GM19043 (cell line): ENCODE data around the gene COX6B2.

ENCODE experiments used
- ATAC-seq: cut with Tn5 transposase; IDR thresholded peaks from one replicate; pipeline ENCODE4 v1.9.1; 2021; ENCODE audit warnings: low read depth; ENCODE audit not compliant: unreplicated experiment

COX6B2 gene

DNA sequence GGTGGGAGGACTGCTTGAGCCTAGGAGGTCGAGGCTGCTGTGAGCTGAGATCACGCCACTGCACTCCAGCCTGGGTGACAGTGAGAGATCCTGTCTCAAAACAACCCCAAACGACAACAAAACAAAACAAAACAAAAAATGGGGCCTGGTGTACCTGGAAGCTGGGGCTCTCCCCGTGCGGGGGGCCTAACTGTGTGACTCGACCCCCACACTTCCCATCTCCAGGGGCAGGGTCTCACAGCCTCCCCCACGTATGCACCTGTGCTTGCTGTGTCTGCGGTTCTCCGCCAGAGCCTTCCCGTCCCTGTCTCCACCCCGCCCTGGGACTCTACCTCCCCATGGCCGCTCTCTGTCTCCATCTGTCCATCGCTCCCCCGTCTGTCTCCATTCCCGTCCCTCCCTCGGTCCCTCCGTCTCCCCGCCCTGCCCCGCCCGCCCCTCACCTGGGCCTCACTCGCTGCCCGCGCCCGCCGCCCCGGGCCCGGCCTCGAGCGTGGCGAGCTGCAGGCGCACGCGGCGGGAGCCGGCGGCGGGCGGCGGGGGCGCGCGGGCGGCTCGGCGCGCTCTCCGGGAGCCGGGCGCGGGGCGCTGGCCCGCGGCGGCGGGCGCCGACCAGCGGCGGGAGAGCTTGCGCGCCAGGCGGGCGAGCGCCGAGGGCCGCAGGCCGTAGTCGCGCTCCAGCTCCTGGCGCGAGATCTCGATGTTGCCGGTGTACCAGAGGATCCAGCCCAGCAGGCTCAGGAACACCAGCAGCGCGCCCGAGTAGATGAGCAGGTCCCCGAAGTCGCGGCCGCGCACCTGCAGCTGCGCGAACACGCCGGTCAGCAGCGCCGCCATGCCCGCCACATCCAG is 29.0 kb upstream of the COX6B2 start:
- ATAC-seq: no peak

DNA sequence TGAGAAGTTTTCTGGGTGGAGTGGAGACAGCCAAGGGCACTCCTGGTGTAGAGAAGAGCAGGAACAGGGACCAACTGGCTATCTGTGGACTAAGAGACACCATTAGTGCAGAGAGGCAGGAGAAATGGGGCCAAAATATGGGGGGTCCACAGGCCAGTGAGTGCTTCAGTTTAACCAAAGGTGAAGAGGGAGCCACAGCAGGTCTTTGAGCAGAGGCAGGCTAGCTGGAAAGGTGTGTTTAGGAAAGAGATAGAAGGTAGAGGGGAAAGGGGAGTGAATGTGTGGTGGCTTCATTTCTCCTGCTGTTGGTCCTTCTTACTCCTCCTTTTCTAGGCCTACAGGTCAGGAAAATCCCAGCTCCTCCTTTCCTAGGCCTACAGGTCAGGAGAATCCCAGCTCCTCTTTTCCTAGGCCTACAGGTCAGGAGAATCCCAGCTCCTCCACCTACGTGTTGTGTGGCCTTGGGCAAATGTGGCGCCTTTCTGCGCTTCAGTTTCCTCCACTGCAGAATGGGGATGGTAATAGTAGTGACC is 28.1 kb upstream of the COX6B2 start:
- ATAC-seq: no peak

DNA sequence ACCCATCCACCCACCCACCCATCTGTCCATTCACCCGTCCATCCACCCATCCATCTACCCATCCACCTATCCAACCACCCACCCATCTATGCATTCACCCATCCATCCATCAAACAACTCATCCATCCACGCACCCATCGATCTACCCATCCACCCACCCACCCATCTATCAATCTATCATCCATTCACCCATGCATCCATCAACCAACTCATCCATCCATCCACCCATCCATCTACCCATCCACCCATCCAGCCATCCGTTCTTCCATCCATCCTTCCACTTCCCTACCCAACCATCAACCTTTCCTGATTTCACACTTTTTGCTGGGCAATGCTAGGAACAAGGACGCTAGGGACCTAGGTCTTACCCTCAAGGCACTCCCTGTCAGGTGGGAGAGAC is 27.5 kb upstream of the COX6B2 start:
- ATAC-seq: no peak

DNA sequence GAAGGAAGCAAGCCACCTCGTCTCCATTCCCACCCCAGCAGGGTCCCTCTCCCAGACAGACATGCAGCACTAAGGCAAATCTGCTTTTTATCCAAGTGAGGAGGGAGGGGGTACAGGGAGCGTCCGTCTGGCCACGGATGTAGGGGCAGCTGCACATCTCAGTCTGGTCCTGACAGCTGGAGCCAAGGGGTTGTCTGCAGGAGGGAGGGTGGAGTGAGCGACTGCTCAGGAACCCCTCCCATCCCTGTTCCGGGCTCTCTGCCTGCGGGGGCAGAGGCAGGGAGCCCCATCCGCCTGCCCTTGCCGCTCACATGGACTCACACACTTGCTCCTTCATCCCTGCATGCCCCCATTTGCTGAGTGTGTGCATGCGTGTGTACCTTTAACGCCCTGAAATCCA is 24.7 kb upstream of the COX6B2 start:
- ATAC-seq: no peak

DNA sequence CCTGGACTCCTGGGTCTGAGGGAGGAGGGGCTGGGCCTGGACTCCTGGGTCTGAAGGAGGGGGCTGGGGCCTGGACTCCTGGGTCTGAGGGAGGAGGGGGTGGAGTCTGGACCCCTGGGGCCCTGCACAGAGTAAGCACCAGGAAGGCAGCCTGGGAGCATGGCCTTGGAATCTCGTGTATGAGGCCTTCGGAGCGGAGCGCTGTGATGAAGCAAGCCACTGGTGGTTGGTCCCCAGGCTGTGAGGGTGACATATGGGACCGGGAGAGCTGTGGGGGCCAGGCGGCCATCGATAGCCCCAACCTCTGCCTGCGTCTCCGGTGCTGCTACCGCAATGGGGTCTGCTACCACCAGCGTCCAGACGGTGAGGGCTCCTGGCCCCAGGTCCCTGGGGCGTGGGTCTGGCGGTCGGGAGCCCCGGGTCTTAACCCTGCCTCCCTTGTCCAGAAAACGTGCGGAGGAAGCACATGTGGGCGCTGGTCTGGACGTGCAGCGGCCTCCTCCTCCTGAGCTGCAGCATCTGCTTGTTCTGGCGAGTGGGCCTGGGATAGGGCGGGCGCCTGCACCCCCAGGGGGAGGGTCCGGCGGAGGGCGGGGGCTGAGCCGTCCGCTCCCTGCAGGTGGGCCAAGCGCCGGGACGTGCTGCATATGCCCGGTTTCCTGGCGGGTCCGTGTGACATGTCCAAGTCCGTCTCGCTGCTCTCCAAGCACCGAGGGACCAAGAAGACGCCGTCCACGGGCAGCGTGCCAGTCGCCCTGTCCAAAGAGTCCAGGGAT is 23.0 kb upstream of the COX6B2 start:
- ATAC-seq: no peak

DNA sequence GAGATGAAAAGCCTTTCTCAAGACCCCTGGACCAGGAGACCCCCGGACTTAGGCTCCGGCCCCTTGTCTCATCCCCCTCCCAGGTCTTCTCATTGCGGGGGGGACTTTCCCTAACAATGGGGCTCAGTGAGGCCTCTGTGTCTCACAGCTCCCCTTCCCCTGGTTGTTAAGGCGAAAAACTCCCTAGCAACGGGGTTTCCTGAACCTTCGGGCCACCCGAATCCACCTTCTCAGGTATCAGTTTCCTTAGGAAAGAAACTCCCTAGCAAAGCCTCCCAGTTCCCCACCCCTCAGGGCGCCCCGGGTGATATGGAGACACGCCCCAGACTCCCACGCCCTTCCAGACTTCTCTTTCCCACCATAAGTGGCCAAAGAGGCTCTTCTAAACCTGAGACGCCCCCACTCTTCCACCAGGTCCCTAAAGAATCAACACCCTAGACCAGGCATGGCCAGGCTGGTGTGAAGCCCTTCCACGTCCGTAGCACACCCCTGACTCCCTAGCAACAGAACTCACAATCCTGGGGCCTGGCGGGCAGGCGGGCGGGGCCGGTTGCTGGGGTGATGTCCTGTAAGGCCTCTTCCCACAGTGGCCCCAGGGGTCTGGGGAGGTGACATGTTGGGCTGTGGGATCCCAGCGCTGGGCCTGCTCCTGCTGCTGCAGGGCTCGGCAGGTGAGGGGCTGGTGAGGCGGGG is 21.9 kb upstream of the COX6B2 start, which contains the start of gene TMEM190:
TSS of gene TMEM190 (plus strand) at position 586 of the 693 bp plus-strand sequence. CDS start at position 614, 28 bp downstream.
- no peak for ATAC-seq

DNA sequence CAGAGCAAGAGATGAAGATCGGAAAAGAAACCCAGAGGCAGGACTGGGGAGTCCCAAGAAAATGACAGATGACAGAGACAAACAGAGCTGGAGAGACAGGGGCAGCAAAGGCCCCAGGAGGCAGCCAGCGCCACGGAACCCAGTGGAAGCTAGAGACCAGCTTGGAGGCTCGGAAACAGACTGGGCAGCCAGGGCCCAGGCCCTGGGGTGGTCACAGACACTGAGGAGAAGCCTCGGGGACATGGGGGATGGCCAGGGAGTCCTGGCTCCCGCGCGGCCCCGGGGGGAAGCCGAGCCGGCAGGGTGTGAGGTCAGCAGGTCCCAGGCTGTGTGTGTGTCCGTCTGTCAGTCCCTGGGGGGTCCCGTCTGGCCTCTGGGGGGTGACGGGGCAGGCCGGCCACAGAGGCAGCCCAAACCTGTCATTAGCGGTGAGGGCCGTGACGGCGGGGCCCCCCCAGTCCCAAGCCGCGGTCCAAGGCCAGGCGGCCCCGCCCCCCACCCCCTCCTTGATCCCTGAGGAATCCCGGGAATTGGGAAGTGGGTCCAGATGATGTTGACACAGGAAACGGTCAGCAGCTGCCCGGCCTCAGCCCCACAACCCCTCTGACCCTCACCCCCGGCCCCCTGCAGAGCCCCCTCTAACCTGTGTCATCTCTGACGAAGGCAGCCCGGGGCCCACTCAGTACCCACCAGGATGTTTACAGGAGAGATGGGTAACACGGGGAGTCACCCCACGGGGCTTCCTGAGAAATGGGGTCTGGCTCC is 19.7 kb upstream of the COX6B2 start:
- ATAC-seq: no peak

DNA sequence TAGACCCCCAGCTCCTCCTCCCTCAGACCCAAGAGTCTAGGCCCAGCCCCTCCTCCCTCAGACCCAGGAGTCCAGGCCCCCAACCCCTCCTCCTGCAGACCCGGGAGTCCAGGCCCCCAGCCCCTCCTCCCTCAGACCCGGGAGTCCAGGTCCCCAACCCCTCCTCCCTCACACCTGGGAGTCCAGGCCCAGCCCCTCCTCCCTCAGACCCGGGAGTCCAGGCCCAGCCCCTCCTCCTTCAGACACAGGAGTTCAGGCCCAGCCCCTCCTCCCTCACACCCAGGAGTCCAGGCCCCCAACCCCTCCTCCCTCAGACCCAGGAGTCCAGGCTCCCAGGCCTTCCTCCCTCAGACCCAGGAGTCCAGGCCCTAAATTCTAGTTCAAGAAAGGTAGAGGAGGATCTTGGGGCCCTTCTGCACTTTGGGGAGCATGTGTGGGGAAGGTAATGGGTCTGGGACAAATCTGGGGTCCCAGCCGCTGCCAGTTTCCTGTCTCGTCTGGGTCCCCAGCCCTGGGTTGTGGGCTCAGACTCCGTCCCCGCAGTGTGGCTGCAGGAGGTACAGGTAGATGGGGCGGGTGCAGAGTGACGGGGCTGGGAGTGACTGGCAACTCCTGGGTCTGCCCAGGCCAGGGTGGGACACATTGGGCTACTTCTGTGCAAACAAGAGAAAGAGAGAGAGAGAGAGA is 18.9 kb upstream of the COX6B2 start:
- ATAC-seq: no peak

DNA sequence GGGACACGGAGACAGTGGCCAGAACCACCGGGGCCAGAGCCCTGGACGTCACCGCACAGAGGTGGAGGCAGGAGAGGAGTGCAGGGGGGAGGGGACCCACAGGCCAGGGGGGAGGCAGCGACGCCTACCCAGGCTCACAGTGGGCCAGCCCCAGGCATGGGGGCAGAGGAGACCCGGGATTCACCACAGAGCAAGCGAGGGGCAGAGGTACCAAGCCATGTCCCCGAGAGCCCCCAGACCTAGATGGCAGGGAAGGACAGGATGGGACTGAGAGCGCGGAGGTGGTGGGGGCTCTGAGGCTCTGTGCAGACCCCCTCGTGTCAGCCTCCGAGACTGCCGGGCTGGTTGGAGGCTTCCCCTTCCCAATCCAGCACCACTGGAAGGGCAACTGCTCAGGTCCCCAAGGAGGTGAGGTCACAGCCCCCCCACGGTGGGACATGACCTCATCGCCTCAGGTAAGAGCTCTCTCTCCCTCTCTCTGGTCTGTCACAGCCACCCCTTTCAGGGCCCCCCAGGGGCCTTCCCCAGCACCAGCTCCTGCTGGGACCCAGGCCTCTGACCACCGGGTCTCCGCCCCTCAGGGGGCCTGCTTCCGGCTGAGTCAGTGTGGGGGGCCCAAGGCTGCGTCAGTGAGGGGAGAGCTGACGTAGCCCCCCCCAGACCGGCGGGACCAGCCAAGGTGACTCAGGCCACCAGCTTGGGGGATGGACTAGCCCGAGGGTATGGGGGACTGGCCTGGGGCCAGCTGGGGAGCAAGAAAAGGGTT is 18.0 kb upstream of the COX6B2 start:
- no peak for ATAC-seq

DNA sequence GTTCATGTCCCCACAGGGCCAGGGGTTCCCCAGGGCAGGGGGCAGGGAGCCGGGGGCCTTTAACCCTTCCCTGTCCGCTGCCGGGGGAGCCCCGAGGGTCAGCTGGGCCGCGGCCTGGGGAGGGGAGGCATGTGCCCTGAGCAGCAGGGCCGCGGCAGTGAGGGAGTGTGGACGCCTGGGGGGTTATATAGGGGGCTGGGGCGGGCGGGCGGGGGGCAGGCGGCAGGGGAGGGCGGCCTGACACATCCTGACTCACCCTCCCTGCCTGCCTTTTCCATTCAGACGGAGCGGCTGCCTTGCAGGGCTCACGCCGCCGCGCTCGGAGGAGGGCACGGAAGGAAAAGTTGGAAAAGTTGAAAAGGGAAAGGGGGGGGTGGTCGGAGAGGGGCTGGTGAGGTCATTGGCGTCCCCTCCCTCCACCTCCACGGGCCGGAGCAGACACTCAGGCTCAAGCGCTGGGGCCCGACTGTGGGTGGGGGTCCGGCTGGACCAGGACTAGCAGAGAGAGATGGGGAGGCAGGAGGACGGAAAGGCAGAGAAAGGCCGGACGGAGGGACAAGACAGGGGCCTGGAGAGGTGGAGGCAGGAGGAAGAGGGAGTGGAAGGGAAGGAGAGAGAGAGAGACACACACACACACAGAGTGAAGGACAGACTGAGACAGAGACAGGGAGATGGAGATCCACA is 15.9 kb upstream of the COX6B2 start, which contains the start of gene IL11:
TSS of gene IL11 (minus strand) at position 159 of the 684 bp plus-strand sequence. CDS start at position 6, 153 bp downstream.
- ATAC-seq: no peak

DNA sequence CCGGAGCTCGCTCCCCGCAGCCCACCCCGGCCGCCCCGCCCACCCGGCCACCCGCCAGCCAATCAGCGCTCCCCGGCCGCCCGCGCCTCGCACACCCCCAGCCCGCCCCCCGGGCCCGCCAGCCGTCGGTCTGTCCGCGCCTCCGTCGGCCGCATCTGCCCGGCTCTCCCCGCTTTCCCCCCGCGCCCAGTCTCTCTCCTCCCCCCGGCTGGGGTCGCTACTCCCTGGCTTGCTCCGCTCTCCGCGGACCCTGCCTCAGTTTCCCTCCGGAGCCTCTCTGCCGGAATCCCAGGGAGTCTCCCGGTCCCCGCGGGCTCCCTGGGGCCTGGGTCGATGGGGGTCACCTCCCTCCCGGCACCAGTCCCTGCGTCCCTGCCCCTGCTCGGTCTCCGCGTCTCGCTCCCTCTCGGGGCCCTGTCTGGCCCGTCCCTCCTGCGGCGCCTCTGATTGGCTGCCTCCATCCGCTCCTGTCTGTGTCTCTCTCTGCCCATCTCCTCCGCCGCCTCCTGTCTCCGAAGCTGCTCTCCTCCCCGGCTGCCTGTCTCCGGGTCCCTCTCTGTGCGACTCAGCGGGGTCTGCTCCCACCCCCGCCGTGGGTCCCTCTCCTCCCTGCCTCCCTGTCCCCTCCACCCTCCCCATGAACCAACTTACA is 15.3 kb upstream of the COX6B2 start:
- ATAC-seq: no peak

DNA sequence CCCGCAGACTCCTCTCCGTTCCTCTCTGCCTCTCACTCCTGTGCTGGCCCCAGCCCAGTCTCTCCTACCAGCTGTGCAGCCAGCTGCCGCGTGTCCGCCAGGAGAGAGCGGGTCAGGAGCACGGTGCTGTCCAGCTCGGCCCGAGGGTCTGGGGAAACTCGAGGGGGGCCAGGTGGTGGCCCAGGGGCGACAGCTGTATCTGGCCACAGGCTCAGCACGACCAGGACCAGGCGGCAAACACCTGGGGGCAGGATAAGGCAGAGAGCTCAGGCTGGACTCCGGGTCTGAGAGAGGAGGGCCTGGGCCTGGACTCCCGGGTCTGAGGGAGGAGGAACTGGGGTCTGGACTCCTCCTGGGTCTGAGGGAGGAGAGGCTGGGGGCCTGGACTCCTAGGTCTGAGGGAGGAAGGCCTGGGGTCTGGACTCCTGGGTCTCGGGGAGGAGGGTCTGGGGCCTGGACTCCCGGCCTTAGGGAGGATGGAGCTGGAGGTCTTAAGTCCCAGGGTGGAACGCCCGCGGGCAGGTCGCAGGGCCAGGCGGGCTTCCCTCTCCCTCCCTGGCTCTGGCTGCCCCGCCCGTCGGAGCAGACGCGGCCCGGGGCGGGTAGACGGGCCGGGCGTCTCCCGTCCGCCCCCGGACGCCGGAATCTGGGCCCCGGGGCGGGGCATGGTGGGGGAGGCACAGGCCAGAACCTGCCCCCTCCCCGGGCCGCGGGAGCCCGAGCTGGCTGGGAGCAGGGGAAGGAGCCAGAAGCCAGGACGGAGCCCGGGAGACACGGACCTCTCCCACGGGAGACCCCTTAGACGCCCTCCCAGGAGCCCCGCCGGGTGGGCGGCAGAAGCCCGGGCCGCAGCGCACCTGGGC is 14.4 kb upstream of the COX6B2 start:
- no peak for ATAC-seq

DNA sequence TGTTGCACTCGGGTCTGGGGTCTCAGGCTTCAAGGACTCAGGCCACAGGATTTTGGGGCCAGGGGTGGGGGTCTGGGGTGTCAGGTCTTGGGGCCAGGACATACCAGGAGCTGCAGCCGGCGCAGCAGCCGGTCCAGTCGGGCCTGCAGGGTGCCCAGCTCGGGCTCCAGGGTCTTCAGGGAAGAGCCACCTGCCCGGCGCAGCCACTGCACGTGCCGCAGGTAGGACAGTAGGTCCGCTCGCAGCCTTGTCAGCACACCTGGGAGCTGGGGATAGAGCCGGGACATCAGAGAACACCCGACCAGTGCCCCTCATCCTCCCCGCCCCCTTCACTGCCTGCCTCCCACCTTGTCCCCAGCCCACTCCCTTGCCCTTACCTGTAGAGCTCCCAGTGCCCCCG is 13.6 kb upstream of the COX6B2 start:
- ATAC-seq: no peak

DNA sequence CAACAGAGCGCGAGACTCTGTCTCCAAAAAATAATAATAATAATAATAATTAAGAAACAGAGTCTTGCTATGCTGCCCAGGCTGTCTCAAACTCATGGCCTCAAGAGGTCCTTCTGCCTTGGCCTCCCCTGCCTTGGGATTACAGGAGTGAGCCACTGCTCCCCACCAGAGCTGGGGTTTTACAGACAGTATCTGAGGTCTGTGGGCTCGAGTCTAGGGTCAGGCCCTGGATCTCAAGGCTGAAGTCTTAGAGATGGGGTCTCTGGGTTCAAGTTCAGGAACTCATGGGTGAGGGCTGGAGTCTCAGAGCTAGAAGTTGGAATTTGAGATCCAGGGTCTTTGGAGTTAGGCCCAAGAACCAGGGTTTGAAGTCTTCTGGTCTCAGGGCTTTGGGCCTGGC is 12.3 kb upstream of the COX6B2 start:
- ATAC-seq: no peak

DNA sequence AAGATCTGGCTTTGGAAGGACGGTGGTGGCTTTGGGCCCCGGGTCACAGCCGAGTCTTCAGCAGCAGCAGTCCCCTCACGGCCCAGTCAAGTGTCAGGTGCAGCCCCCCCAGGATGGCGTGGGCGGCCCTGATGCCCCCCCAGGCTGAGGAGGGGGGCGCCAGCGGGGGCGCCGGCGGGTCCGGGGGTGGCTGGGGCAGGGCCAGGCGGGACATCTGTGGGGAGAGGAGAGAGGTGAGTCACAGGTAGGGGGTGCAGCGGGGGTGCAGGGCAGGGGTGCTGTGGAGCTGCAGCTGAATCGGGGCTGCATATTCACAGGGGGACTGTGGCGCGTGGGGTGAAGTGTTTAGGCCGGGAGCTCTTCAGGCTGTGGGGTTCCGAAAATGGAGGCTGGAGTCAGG is 11.4 kb upstream of the COX6B2 start:
- no peak for ATAC-seq

DNA sequence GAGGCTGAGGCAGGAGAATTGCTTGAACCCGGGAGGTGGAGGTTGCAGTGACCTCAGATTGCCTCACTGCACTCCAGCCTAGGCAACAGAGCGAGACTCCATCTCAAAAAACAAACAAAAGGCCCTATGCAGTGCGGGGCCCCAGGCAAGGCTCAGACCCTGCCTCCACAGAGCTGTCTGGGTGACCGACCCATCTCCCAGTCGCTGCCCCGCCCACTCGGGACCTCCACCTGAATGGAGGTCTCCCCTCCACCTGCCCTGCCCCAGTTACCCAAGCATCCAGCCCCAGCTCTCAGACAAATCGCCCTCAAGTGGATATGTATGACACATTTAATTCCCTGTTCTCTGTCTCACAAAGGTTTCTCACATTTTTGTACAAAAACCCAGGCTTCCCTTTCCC is 10.7 kb upstream of the COX6B2 start:
- ATAC-seq: no peak
